HepG2 (cell line): ENCODE measurements around the gene CHRM5. TPM values are rescaled to one million over a fixed set of nuclear protein-coding genes. Genes with fewer than 3 reads are reported as not detected.

Source experiments
- ATAC-seq: fragments of 200-7000 bp; cut with Tn5 transposase; 3 replicates; pipeline ENCODE4 v1.9.1; 2020; ENCODE audit warnings: mild to moderate bottlenecking, moderate library complexity
- BruUV-seq: library from RNA; stranded (reverse); fragments of 400-500 nt; replicated peaks from 2 replicates; lab custom pipeline; 2021; lab: Mats Ljungman, UMichigan
- CTCF ChIA-PET: fragments of 300-600 bp; formaldehyde crosslinking; extraction: SDS; loops from one replicate; lab custom pipeline; 2021; ENCODE audit warnings: low total read pairs, inconsistent platforms, low intra/inter-chr PET ratio; lab: Yijun Ruan, JAX
- POLR2A ChIA-PET: fragments of 350-600 bp; sonication (Branson Sonifier 250); formaldehyde crosslinking; loops from one replicate; lab custom pipeline; 2020; ENCODE audit warnings: antibody characterized with exemption, inconsistent platforms; lab: Yijun Ruan, JAX
- DNase-seq: peaks from one replicate; pipeline ENCODE4 v3.0.0-alpha.2; 2015; ENCODE audit warnings: low spot score
- FAIRE-seq: peaks from 3 replicates; lab custom pipeline; 2011; peaks lifted over from hg19 to GRCh38; lab: Jason Lieb, UNC
- H2AFZ ChIP-seq: one replicate; pipeline ENCODE4 v1.6.1; 2011; ENCODE audit warnings: low read length, inconsistent platforms
- H3K27ac ChIP-seq: fragments of 300-600 bp; 3 replicates; pipeline ENCODE4 v1.8.0; 2011; ENCODE audit warnings: mixed run types, mild to moderate bottlenecking, mixed read lengths, low read length, inconsistent platforms; ENCODE audit not compliant: insufficient read depth; ENCODE audit errors: extremely low read length
- H3K27me3 ChIP-seq, 2 experiments: fragments of 200-600 bp in 1 of 2; 2 replicates in 1 of 2; 3 replicates in 1 of 2; pipeline versions ENCODE4 v1.6.0 to v1.8.0; 2011; ENCODE audit warnings: low read length in 2 of 2, mild to moderate bottlenecking in 2 of 2, moderate library complexity in 2 of 2, inconsistent platforms in 1 of 2; ENCODE audit not compliant: insufficient read depth in 2 of 2, control insufficient read depth in 1 of 2
- H3K36me3 ChIP-seq, 2 experiments: fragments of 200-600 bp in 1 of 2; replicated peaks in 1 of 2; 2 replicates in 1 of 2; 3 replicates in 1 of 2; pipeline versions ENCODE4 v1.5.1 to v1.8.0; 2011; ENCODE audit warnings: low read length in 2 of 2, inconsistent platforms in 1 of 2; ENCODE audit not compliant: insufficient read depth in 2 of 2, control insufficient read depth in 1 of 2
- H3K4me1 ChIP-seq: 2 replicates; pipeline ENCODE4 v1.5.1; 2012; ENCODE audit warnings: low read length, inconsistent platforms; ENCODE audit not compliant: insufficient read depth
- H3K4me2 ChIP-seq: 2 replicates; pipeline ENCODE4 v1.6.0; 2011; ENCODE audit warnings: low read depth, low read length, inconsistent platforms
- H3K4me3 ChIP-seq, 3 experiments: fragments of 200-600 bp in 1 of 3; sonication (generic), shearing (Covaris generic) in 1 of 3; replicated peaks in 1 of 3; 2 replicates each; pipeline ENCODE4 v1.5.1; 2011 to 2016; ENCODE audit warnings: low read length in 3 of 3, inconsistent platforms in 2 of 3, low read depth in 2 of 3, mild to moderate bottlenecking in 2 of 3, control low read depth in 1 of 3, mixed read lengths in 1 of 3; ENCODE audit not compliant: insufficient read depth in 1 of 3
- H3K79me2 ChIP-seq: one replicate; pipeline ENCODE4 v1.6.1; 2011; ENCODE audit warnings: low read length, inconsistent platforms; ENCODE audit not compliant: insufficient read depth
- H3K9ac ChIP-seq: 2 replicates; pipeline ENCODE4 v1.6.0; 2011; ENCODE audit warnings: mild to moderate bottlenecking, low read depth, low read length, inconsistent platforms; ENCODE audit not compliant: insufficient read depth
- H3K9me3 ChIP-seq: 2 replicates; pipeline ENCODE4 v1.5.1; 2012; ENCODE audit warnings: mild to moderate bottlenecking, low read length
- H4K20me1 ChIP-seq: 2 replicates; pipeline ENCODE4 v1.6.0; 2011; ENCODE audit warnings: inconsistent platforms, mild to moderate bottlenecking, low read length, moderate library complexity; ENCODE audit not compliant: insufficient read depth
- GFI1 ChIP-seq: sonication (generic); formaldehyde crosslinking; IDR thresholded peaks from 2 replicates; pipeline ENCODE4 v1.5.0; 2020; ENCODE audit warnings: missing genetic modification reagents, mild to moderate bottlenecking, borderline replicate concordance
- MAFF ChIP-seq: IDR thresholded peaks from 2 replicates; pipeline ENCODE4 v1.6.1; 2011; ENCODE audit warnings: low read depth, low read length, improper control_type of control experiment
- MAFK ChIP-seq, 2 experiments: IDR thresholded peaks in 1 of 2; conservative IDR thresholded peaks in 1 of 2; 2 replicates each; pipeline ENCODE4 v1.6.1; 2011; ENCODE audit warnings: improper control_type of control experiment in 2 of 2, low read length in 2 of 2
- RFX3 ChIP-seq: IDR thresholded peaks from 2 replicates; pipeline ENCODE4 v1.6.1; 2016; ENCODE audit warnings: missing biosample characterization, missing genetic modification reagents
- ZNF3 ChIP-seq: IDR thresholded peaks from 2 replicates; pipeline ENCODE4 v1.7.0; 2017; ENCODE audit warnings: inconsistent platforms
- WGBS: methylation state at CpG from one replicate; pipeline ENCODE4 v1.1.6; 2017; ENCODE audit warnings: low lambda C conversion rate; 5-methylcytosine and 5-hydroxymethylcytosine counted together
- in situ Hi-C: cut with HindIII; loops from 2 replicates; pipeline ENCODE4 v1.10.0; 2017; ENCODE audit warnings: low pct_unique_long_range_greater_than_20kb; ENCODE audit not compliant: extremely low pct_ligation_motif_present
- intact Hi-C: fragments of 100-400 bp; cut with micrococcal nuclease; formaldehyde crosslinking; loops from one replicate; pipeline ENCODE4 v1.10.0; 2022; ENCODE audit not compliant: unreplicated experiment
- polyA plus RNA-seq, 8 experiments: library from polyadenylated mRNA; depleted of rRNA in 3 of 8; stranded (reverse) in 7 of 8; unstranded in 1 of 8; fragments of >200 nt; fragmentation: Illumina TruSeq in 4 of 8; extraction: Trizol in 4 of 8; gene quantifications; 2 replicates each; pipeline versions ENCODE4 v1.2.1 to v1.2.3, GENCODE V29; 2011 to 2016; ENCODE audit warnings: low read depth in 4 of 8, missing spikeins in 1 of 8, mixed read lengths in 1 of 8; ENCODE audit not compliant: insufficient read depth in 1 of 8
- total RNA-seq, 5 experiments: library from RNA; depleted of rRNA; stranded (reverse); fragments of >200 nt; fragmentation: Illumina TruSeq; extraction: Trizol; gene quantifications; 2 replicates each; pipeline ENCODE4 v1.2.3, GENCODE V29; 2016; ENCODE audit warnings: low read depth in 1 of 5
- TF ChIP-seq, protein P1 (sequence below): IDR thresholded peaks from 2 replicates; pipeline ENCODE4 v1.4.0; 2020; ENCODE audit warnings: mild to moderate bottlenecking, missing genetic modification reagents

CHRM5 gene
- total and polyA plus RNA-seq, 2 of the 13 experiments (the other 11 are each of a cell fraction or from before 2014, with no cell fraction given) = not detected

DNA sequence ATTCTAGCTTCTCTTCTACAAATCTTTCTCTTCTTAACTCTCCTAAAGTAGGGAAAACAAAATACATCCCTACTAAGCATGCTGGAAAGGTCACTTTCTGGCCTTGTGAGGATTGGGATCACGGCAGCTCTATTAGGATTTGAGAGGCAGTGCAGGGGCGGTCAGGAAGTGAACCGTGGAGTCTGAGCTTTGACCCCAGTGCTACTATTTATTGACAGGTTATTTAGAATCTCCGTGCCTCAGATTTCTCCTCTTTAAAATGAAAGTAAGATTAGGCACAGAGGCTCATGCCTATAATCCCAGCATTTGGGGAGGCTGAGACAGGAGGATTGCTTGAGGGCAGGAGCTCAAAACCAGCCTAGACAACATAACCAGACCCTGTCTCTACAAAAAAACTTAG is 42.0 kb upstream of the CHRM5 start (continued):
- TF ChIP-seq, protein P1, sequence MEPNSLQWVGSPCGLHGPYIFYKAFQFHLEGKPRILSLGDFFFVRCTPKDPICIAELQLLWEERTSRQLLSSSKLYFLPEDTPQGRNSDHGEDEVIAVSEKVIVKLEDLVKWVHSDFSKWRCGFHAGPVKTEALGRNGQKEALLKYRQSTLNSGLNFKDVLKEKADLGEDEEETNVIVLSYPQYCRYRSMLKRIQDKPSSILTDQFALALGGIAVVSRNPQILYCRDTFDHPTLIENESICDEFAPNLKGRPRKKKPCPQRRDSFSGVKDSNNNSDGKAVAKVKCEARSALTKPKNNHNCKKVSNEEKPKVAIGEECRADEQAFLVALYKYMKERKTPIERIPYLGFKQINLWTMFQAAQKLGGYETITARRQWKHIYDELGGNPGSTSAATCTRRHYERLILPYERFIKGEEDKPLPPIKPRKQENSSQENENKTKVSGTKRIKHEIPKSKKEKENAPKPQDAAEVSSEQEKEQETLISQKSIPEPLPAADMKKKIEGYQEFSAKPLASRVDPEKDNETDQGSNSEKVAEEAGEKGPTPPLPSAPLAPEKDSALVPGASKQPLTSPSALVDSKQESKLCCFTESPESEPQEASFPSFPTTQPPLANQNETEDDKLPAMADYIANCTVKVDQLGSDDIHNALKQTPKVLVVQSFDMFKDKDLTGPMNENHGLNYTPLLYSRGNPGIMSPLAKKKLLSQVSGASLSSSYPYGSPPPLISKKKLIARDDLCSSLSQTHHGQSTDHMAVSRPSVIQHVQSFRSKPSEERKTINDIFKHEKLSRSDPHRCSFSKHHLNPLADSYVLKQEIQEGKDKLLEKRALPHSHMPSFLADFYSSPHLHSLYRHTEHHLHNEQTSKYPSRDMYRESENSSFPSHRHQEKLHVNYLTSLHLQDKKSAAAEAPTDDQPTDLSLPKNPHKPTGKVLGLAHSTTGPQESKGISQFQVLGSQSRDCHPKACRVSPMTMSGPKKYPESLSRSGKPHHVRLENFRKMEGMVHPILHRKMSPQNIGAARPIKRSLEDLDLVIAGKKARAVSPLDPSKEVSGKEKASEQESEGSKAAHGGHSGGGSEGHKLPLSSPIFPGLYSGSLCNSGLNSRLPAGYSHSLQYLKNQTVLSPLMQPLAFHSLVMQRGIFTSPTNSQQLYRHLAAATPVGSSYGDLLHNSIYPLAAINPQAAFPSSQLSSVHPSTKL (CRISPR knock-in tag) = peak; percentile 31; the same call in 1 of the 2 replicates
- TF ChIP-seq GFI1 (CRISPR knock-in tag) (peak; percentile 27; the same call in 1 of the 2 replicates), RFX3 (no peak)

DNA sequence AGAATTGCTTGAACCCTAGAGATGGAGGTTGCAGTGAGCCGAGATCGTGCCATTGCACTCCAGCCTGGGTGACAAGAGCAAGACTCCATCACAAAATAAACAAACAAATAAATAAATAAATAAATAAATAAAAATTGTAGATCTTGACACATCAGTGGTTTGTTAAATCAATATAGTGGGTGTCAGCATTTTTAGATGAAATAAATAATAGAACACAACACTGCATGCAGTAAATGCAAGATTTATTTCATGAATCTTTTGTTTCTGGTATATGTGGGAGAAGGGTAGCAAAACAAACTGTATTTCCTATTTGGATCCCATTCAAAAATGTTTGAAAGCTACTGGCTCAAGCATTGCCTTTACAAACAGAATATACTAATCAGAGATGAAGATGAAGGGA is 35.6 kb upstream of the CHRM5 start:
- Histone ChIP-seq H3K79me2 (no peaks in the 10 kb centered on the region), H3K4me1 (no peaks in the 10 kb centered on the region), H3K27ac (no peak overlapping the region), H3K36me3 (no peaks in the 10 kb centered on the region), H2AFZ (no peak overlapping the region), H3K4me2 (no peak overlapping the region), H3K27me3 (no peaks in the 10 kb centered on the region), H3K9ac (no peak overlapping the region), H4K20me1 (no peaks in the 10 kb centered on the region), H3K4me3 (no peak overlapping the region), H3K9me3 (no peaks in the 10 kb centered on the region)
- in situ Hi-C loops (no loop called here), intact Hi-C loops (no loop called here)
- WGBS = 89% methylated on average over 2 of the region's 2 CpGs
- no peak for DNase-seq
- TF ChIP-seq MAFK (conservative IDR thresholded peaks at IDR 0.05 in 1 of 2, IDR thresholded peaks at IDR 0.05 in 1 of 2; ENCODE audit: low read length in 2 of 2) (peak; percentile 42 to 81), ZNF3 (CRISPR knock-in tag) (no peak), MAFF (peak; percentile 50; the same call in 1 of the 2 replicates)
- no TSS peak for BruUV-seq
- no peak for ATAC-seq
- CTCF ChIA-PET = no interaction called here
- POLR2A ChIA-PET = no interaction called here
- FAIRE-seq = no peak
